HL-60 (cell line): ENCODE measurements around the gene PARD3.

ENCODE experiments used
- CTCF ChIP-seq: IDR thresholded peaks from one replicate; pipeline ENCODE4 v1.5.1; 2011; ENCODE audit warnings: low read length, control low read depth, inconsistent platforms; ENCODE audit not compliant: insufficient read depth
- GABPA ChIP-seq: IDR thresholded peaks from 2 replicates; pipeline ENCODE4 v1.6.1; 2012; ENCODE audit warnings: low read depth
- POLR2AphosphoS5 ChIP-seq: IDR thresholded peaks from 2 replicates; pipeline ENCODE4 v1.6.1; 2012; ENCODE audit warnings: low read depth
- REST ChIP-seq: IDR thresholded peaks from 2 replicates; pipeline ENCODE4 v1.6.1; 2012; ENCODE audit warnings: low read depth; ENCODE audit not compliant: insufficient replicate concordance
- SPI1 ChIP-seq: IDR thresholded peaks from 2 replicates; pipeline ENCODE4 v1.6.1; 2012; ENCODE audit warnings: low read depth, mild to moderate bottlenecking, borderline replicate concordance

- TF ChIP-seq CTCF (peak; percentile 10), POLR2AphosphoS5 (no peak), REST (no peak), GABPA (no peak), SPI1 (no peak)
Measured at GRCh38 chr10:34522546-34522945, 292.6 kb downstream of the PARD3 start.
